Astrocyte (in vitro differentiated cells and primary cell): Measurements from ENCODE around the gene NOB1. TPM values are rescaled to one million over a fixed set of nuclear protein-coding genes. Genes with fewer than 3 reads are reported as not detected.

Source experiments
- DNase-seq: peaks from one replicate; pipeline ENCODE4 v3.0.0-alpha.2; 2010; ENCODE audit warnings: low read depth
- FAIRE-seq: peaks from 2 replicates; lab custom pipeline; 2011; peaks lifted over from hg19 to GRCh38; lab: Jason Lieb, UNC
- H2AFZ ChIP-seq: 2 replicates; pipeline ENCODE4 v1.6.0; 2012; ENCODE audit warnings: low read depth, low read length, inconsistent platforms
- H3K27ac ChIP-seq: 2 replicates; pipeline ENCODE4 v1.5.1; 2011; ENCODE audit warnings: low read depth, low read length, inconsistent platforms
- H3K27me3 ChIP-seq: 2 replicates; pipeline ENCODE4 v1.6.0; 2011; ENCODE audit warnings: low read length, inconsistent platforms; ENCODE audit not compliant: insufficient read depth
- H3K36me3 ChIP-seq: 2 replicates; pipeline ENCODE4 v1.5.1; 2011; ENCODE audit warnings: low read length, inconsistent platforms; ENCODE audit not compliant: insufficient read depth
- H3K4me1 ChIP-seq: 2 replicates; pipeline ENCODE4 v1.5.1; 2011; ENCODE audit warnings: low read length, inconsistent platforms; ENCODE audit not compliant: insufficient read depth
- H3K4me2 ChIP-seq: 2 replicates; pipeline ENCODE4 v1.6.0; 2012; ENCODE audit warnings: low read length, inconsistent platforms
- H3K4me3 ChIP-seq: 2 replicates; pipeline ENCODE4 v1.5.1; 2011; ENCODE audit warnings: low read depth, mild to moderate bottlenecking, low read length, inconsistent platforms; ENCODE audit not compliant: insufficient read depth
- H3K79me2 ChIP-seq: 2 replicates; pipeline ENCODE4 v1.6.0; 2012; ENCODE audit warnings: mild to moderate bottlenecking, low read length, inconsistent platforms; ENCODE audit not compliant: insufficient read depth
- H3K9ac ChIP-seq: 2 replicates; pipeline ENCODE4 v1.6.0; 2012; ENCODE audit warnings: mild to moderate bottlenecking, low read length, inconsistent platforms
- H3K9me3 ChIP-seq: 2 replicates; pipeline ENCODE4 v1.5.1; 2012; ENCODE audit warnings: low read depth, mild to moderate bottlenecking, low read length, inconsistent platforms; ENCODE audit not compliant: insufficient read depth
- H4K20me1 ChIP-seq: 2 replicates; pipeline ENCODE4 v1.6.0; 2012; ENCODE audit warnings: low read length, inconsistent platforms; ENCODE audit not compliant: insufficient read depth
- H3K27ac Mint-ChIP-seq: one replicate; pipeline ENCODE4 v1.8.0; 2021; ENCODE audit warnings: mild to moderate bottlenecking, mixed read lengths; ENCODE audit not compliant: unreplicated experiment
- H3K27me3 Mint-ChIP-seq: one replicate; pipeline ENCODE4 v1.8.0; 2021; ENCODE audit warnings: low read depth, mixed read lengths; ENCODE audit not compliant: unreplicated experiment
- H3K36me3 Mint-ChIP-seq: one replicate; pipeline ENCODE4 v1.8.0; 2021; ENCODE audit warnings: low read depth, mixed read lengths; ENCODE audit not compliant: unreplicated experiment
- H3K4me1 Mint-ChIP-seq: one replicate; pipeline ENCODE4 v1.8.0; 2021; ENCODE audit warnings: low read depth, mixed read lengths; ENCODE audit not compliant: unreplicated experiment
- H3K4me3 Mint-ChIP-seq: one replicate; pipeline ENCODE4 v1.8.0; 2021; ENCODE audit warnings: mild to moderate bottlenecking, moderate library complexity, mixed read lengths; ENCODE audit not compliant: unreplicated experiment
- H3K9me3 Mint-ChIP-seq: one replicate; pipeline ENCODE4 v1.8.0; 2021; ENCODE audit warnings: mild to moderate bottlenecking, mixed read lengths; ENCODE audit not compliant: unreplicated experiment
- CTCF ChIP-seq: IDR thresholded peaks from 2 replicates; pipeline ENCODE4 v1.5.1; 2011; ENCODE audit warnings: low read depth, mild to moderate bottlenecking, inconsistent platforms, low read length, moderate library complexity; ENCODE audit not compliant: insufficient read depth
- EZH2 ChIP-seq: IDR thresholded peaks from 2 replicates; pipeline ENCODE4 v1.6.1; 2012; ENCODE audit warnings: mild to moderate bottlenecking, low read length, inconsistent platforms; ENCODE audit not compliant: insufficient read depth
- total RNA-seq: library from RNA; stranded (reverse); gene quantifications from 2 replicates; pipeline ENCODE4 v1.2.1, GENCODE V29; 2021

The NOB1 gene
- total RNA-seq, 1 donor from 2014 or later = 46.0 TPM

DNA sequence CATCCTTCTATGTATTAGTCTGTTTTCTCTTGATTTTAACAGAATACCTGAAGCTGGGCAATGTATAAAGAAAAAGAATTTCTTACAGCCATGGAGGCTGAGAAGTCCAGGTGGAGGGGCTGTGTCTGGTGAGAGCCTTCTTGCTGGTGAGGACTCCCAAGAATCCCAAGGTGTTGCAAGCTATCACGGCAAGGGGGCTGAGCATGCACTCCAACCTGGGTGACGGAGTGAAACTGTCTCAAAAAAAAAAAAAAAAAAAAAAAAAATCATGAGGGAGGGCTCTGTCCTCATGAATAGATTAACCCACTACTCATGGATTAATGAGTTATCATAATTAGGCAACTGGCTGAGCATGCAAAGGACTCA lies 47.8 kb downstream of the NOB1 start:
- no peak for FAIRE-seq
- H3K4me3 Mint-ChIP-seq = no peak overlapping the region
- H3K27ac Mint-ChIP-seq = no peak overlapping the region
- H3K4me2 ChIP-seq = no peak overlapping the region
- no peak overlapping the region for H3K27ac ChIP-seq
- no peak for DNase-seq
- peaks cover 14% of the 10 kb centered on the region for H3K4me1 ChIP-seq
- peaks cover 9% of the 10 kb centered on the region for H3K4me1 Mint-ChIP-seq
- H3K79me2 ChIP-seq = no peaks in the 10 kb centered on the region
- no peaks in the 10 kb centered on the region for H3K27me3 Mint-ChIP-seq
- peaks cover 6% of the 10 kb centered on the region for H4K20me1 ChIP-seq
- no peak overlapping the region for H3K9ac ChIP-seq
- H3K36me3 Mint-ChIP-seq = peaks cover 10% of the 10 kb centered on the region
- no peak overlapping the region for H3K4me3 ChIP-seq
- no peak for TF ChIP-seq CTCF
- TF ChIP-seq EZH2 = no peak
- H3K9me3 Mint-ChIP-seq = no peaks in the 10 kb centered on the region
- H3K36me3 ChIP-seq = peaks cover 20% of the 10 kb centered on the region
- H2AFZ ChIP-seq = no peak overlapping the region
- H3K9me3 ChIP-seq = no peaks in the 10 kb centered on the region
- no peaks in the 10 kb centered on the region for H3K27me3 ChIP-seq

DNA sequence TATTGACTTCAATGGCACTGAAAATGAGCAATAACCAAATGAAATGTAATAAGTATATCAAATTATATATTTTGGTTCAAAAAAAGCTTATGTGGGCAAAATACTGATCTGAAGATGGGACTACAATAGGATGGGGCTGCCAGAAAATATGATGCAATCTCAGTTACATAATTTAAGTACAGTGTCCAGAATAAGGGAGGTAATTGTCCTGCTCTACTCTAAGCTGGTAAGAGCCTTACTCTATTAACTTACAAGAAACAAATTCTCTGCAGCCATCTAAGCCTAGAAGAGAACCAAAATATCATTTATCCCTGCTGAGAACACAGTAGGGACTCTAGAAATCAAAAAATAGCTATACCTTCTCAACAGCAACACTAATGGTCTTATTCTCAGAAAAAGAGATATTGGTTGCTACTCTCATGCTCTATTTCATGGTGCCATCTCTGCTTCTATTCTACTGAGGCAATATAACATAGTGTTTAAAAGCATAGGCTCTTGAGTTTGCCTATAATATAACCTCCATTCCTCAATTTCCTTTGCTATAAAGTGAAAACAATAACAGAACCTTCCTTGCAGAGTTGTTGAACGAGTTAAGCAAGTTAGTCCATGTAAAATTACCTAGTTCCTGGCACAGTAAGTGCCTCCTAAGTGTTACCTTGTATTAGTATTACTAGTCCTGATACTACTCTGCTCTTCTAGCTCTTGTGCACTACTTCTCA lies 48.3 kb downstream of the NOB1 start:
- no peak overlapping the region for H3K9ac ChIP-seq
- no peaks in the 10 kb centered on the region for H3K79me2 ChIP-seq
- H2AFZ ChIP-seq = no peak overlapping the region
- H3K4me1 ChIP-seq = peaks cover 11% of the 10 kb centered on the region
- H3K36me3 Mint-ChIP-seq = peaks cover 10% of the 10 kb centered on the region
- no peak overlapping the region for H3K4me3 Mint-ChIP-seq
- H3K27ac ChIP-seq = no peak overlapping the region
- no peak for FAIRE-seq
- no peaks in the 10 kb centered on the region for H3K9me3 Mint-ChIP-seq
- H3K9me3 ChIP-seq = no peaks in the 10 kb centered on the region
- DNase-seq = no peak
- H3K27ac Mint-ChIP-seq = no peak overlapping the region
- no peak overlapping the region for H3K4me3 ChIP-seq
- H3K4me1 Mint-ChIP-seq = peaks cover 9% of the 10 kb centered on the region
- H3K27me3 ChIP-seq = no peaks in the 10 kb centered on the region
- peaks cover 6% of the 10 kb centered on the region for H4K20me1 ChIP-seq
- peaks cover 17% of the 10 kb centered on the region for H3K36me3 ChIP-seq
- H3K4me2 ChIP-seq = no peak overlapping the region
- TF ChIP-seq CTCF (no peak), EZH2 (no peak)
- no peaks in the 10 kb centered on the region for H3K27me3 Mint-ChIP-seq

GRCh38 chr16:69703638-69704037 lies 51.1 kb downstream of the NOB1 start:
- Histone ChIP-seq H3K4me3 (no peak overlapping the region), H4K20me1 (peaks cover 11% of the 10 kb centered on the region), H3K27ac (no peak overlapping the region), H3K36me3 (peaks cover 10% of the 10 kb centered on the region), H3K27me3 (no peaks in the 10 kb centered on the region), H3K4me1 (no peaks in the 10 kb centered on the region), H3K9me3 (no peaks in the 10 kb centered on the region), H3K4me2 (no peak overlapping the region), H3K9ac (no peak overlapping the region), H2AFZ (no peak overlapping the region), H3K79me2 (no peaks in the 10 kb centered on the region)
- TF ChIP-seq EZH2 = no peak
- no peak for TF ChIP-seq CTCF
- H3K4me3 Mint-ChIP-seq = peak overlapping the region; percentile 54
- H3K27me3 Mint-ChIP-seq = no peaks in the 10 kb centered on the region
- H3K36me3 Mint-ChIP-seq = peaks cover 10% of the 10 kb centered on the region
- peaks cover 9% of the 10 kb centered on the region for H3K4me1 Mint-ChIP-seq
- DNase-seq = peak; percentile 55
- no peaks in the 10 kb centered on the region for H3K9me3 Mint-ChIP-seq
- FAIRE-seq = no peak
- H3K27ac Mint-ChIP-seq = peak overlapping the region; percentile 41
